Measurements from ENCODE around the gene ST8SIA1. TPM values are rescaled to one million over a fixed set of nuclear protein-coding genes. Genes with fewer than 3 reads are reported as not detected.

Gene ST8SIA1
- total RNA-seq, 4 donors from 2014 or later, result 6.9 to 18.0 (median 11.4) TPM

- DNase-seq (ENCODE audit: low spot score in 2 of 2), result no peak
- H3K36me3 ChIP-seq, result no peaks in the 10 kb centered on the region
Observed at GRCh38 chr12:22196236-22196635, 138.3 kb downstream of the ST8SIA1 start.

DNA sequence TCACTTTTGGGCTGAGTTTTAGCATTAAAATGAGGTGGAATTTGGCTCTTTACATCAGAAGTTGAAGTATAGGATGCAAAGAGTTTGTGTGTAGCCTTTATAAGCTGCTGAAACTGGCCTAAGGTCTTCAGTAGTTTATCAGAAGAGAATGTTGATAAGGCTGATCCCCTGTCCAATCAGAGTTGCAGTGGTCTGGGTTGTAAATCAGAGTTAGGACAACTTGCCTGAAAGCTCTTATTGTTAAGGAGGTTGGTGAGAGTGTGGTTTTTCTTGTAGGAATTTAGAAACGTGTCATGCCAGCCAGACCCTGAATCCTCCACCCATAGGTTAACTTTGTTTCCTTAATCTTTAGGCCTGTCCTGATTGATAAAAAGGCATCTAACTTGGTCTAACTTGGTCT is 143.5 kb downstream of the ST8SIA1 start:
- no peak for DNase-seq (ENCODE audit: low spot score in 2 of 2)
- TF ChIP-seq EP300 (IDR thresholded peaks at IDR 0.05) (no peak), POLR2A (IDR thresholded peaks at IDR 0.05) (no peak), POLR2AphosphoS5 (IDR thresholded peaks at IDR 0.05) (no peak), CTCF (IDR thresholded peaks at IDR 0.05) (no peak)
- WGBS, result 23% methylated on average over 1 of the region's 1 CpG

More at GRCh38 chr12:22196236-22196635, 138.3 kb downstream of the ST8SIA1 start:
- Histone ChIP-seq H3K9me3 (no peaks in the 10 kb centered on the region), H3K4me1 (no peaks in the 10 kb centered on the region), H3K4me3 (no peak overlapping the region), H3K27me3 (no peaks in the 10 kb centered on the region), H3K27ac (no peak overlapping the region)
- TF ChIP-seq EP300 (IDR thresholded peaks at IDR 0.05), result no peak
- no peak for TF ChIP-seq POLR2AphosphoS5 (IDR thresholded peaks at IDR 0.05)
- no peak for TF ChIP-seq POLR2A (IDR thresholded peaks at IDR 0.05)
- 76% methylated on average over 1 of the region's 1 CpG for WGBS

GRCh38 chr12:22188431-22188830 is 146.1 kb downstream of the ST8SIA1 start:
- Histone ChIP-seq H3K9me3 (no peaks in the 10 kb centered on the region), H3K27me3 (no peaks in the 10 kb centered on the region), H3K36me3 (no peaks in the 10 kb centered on the region), H3K4me1 (no peaks in the 10 kb centered on the region), H3K27ac (no peak overlapping the region), H3K4me3 (no peak overlapping the region)
- no peak for TF ChIP-seq EP300 (IDR thresholded peaks at IDR 0.05)
- no peak for TF ChIP-seq POLR2AphosphoS5 (IDR thresholded peaks at IDR 0.05)
- no peak for TF ChIP-seq CTCF (IDR thresholded peaks at IDR 0.05)
- no peak for TF ChIP-seq POLR2A (IDR thresholded peaks at IDR 0.05)
- no peak for DNase-seq (ENCODE audit: low spot score in 2 of 2)
- 75% methylated on average over 3 of the region's 3 CpGs for WGBS

More for the DNA sequence above, 143.5 kb downstream of the ST8SIA1 start:
- Histone ChIP-seq H3K4me3 (no peak overlapping the region), H3K36me3 (no peaks in the 10 kb centered on the region), H3K27me3 (no peaks in the 10 kb centered on the region), H3K9me3 (no peaks in the 10 kb centered on the region), H3K4me1 (no peaks in the 10 kb centered on the region), H3K27ac (no peak overlapping the region)

GRCh38 chr12:22180705-22181104 is 153.8 kb downstream of the ST8SIA1 start:
- DNase-seq (ENCODE audit: low spot score in 2 of 2), result no peak
- Histone ChIP-seq H3K4me3 (no peak overlapping the region), H3K36me3 (no peaks in the 10 kb centered on the region), H3K27me3 (no peaks in the 10 kb centered on the region), H3K4me1 (no peaks in the 10 kb centered on the region), H3K9me3 (no peaks in the 10 kb centered on the region), H3K27ac (no peak overlapping the region)
- TF ChIP-seq POLR2A (IDR thresholded peaks at IDR 0.05) (no peak), CTCF (IDR thresholded peaks at IDR 0.05) (no peak), EP300 (IDR thresholded peaks at IDR 0.05) (no peak), POLR2AphosphoS5 (IDR thresholded peaks at IDR 0.05) (no peak)
- WGBS, result 72% methylated on average over 1 of the region's 1 CpG

- Histone ChIP-seq H3K4me1 (no peaks in the 10 kb centered on the region), H3K36me3 (no peaks in the 10 kb centered on the region), H3K4me3 (no peak overlapping the region), H3K27ac (no peak overlapping the region), H3K27me3 (no peaks in the 10 kb centered on the region), H3K9me3 (no peaks in the 10 kb centered on the region)
- no peak for TF ChIP-seq CTCF (IDR thresholded peaks at IDR 0.05)
- TF ChIP-seq POLR2AphosphoS5 (IDR thresholded peaks at IDR 0.05), result no peak
- no peak for TF ChIP-seq EP300 (IDR thresholded peaks at IDR 0.05)
- no peak for TF ChIP-seq POLR2A (IDR thresholded peaks at IDR 0.05)
- DNase-seq (ENCODE audit: low spot score in 2 of 2), result no peak
Observed at GRCh38 chr12:22173177-22173576, 161.3 kb downstream of the ST8SIA1 start.

- Histone ChIP-seq H3K36me3 (no peaks in the 10 kb centered on the region), H3K9me3 (no peaks in the 10 kb centered on the region), H3K27ac (no peak overlapping the region), H3K4me3 (no peak overlapping the region), H3K4me1 (no peaks in the 10 kb centered on the region), H3K27me3 (no peaks in the 10 kb centered on the region)
- no peak for DNase-seq (ENCODE audit: low spot score in 2 of 2)
- 91% methylated on average over 5 of the region's 5 CpGs for WGBS
- TF ChIP-seq POLR2AphosphoS5 (IDR thresholded peaks at IDR 0.05) (no peak), CTCF (IDR thresholded peaks at IDR 0.05) (no peak), POLR2A (IDR thresholded peaks at IDR 0.05) (no peak), EP300 (IDR thresholded peaks at IDR 0.05) (no peak)
Observed at GRCh38 chr12:22172501-22172900, 162.0 kb downstream of the ST8SIA1 start.

All from suprapubic skin (tissue), 4 donors.